SK-N-SH treated with all-trans-retinoic acid at 6 μM for 48 hours (cell line): ENCODE measurements around the gene CHCHD5.

ENCODE experiments used
- ATAC-seq: fragments of 200-7000 bp; cut with Tn5 transposase; 3 replicates; pipeline ENCODE4 v1.9.1; 2020; ENCODE audit warnings: mild to moderate bottlenecking, moderate library complexity
- ARNTL ChIP-seq: fragments of 450-650 bp; formaldehyde crosslinking; IDR thresholded peaks from 2 replicates; pipeline ENCODE4 v1.5.0; 2020; ENCODE audit warnings: low read depth, mild to moderate bottlenecking, moderate library complexity, borderline replicate concordance
- BACH2 ChIP-seq: fragments of 250-450 bp; sonication (Bioruptor Pico); IDR thresholded peaks from 2 replicates; pipeline ENCODE4 v1.9.0; 2021; ENCODE audit warnings: mild to moderate bottlenecking, borderline replicate concordance
- CREB5 ChIP-seq: fragments of 250-450 bp; sonication (Bioruptor Pico); IDR thresholded peaks from 2 replicates; pipeline ENCODE4 v1.5.1; 2020; ENCODE audit warnings: low read depth, mild to moderate bottlenecking, moderate library complexity
- CSDC2 ChIP-seq: fragments of 250-450 bp; sonication (Bioruptor Pico); IDR thresholded peaks from 2 replicates; pipeline ENCODE4 v1.5.0; 2020; ENCODE audit warnings: mild to moderate bottlenecking, moderate library complexity
- CSRNP3 ChIP-seq: fragments of 250-450 bp; sonication (Bioruptor Pico); IDR thresholded peaks from 2 replicates; pipeline ENCODE4 v1.5.1; 2021; ENCODE audit warnings: mild to moderate bottlenecking, moderate library complexity
- ESRRG ChIP-seq: fragments of 250-450 bp; sonication (Bioruptor Pico); IDR thresholded peaks from 2 replicates; pipeline ENCODE4 v1.6.1; 2021; ENCODE audit warnings: mild to moderate bottlenecking
- GLIS3 ChIP-seq: fragments of 250-450 bp; sonication (Bioruptor Pico); IDR thresholded peaks from 2 replicates; pipeline ENCODE4 v1.5.0; 2020; ENCODE audit warnings: mild to moderate bottlenecking, moderate library complexity
- ISL1 ChIP-seq: fragments of 250-450 bp; sonication (Bioruptor Pico); IDR thresholded peaks from 2 replicates; pipeline ENCODE4 v2.1.2; 2022; ENCODE audit warnings: mild to moderate bottlenecking, moderate library complexity
- OSR1 ChIP-seq: fragments of 250-450 bp; sonication (Bioruptor Pico); IDR thresholded peaks from 2 replicates; pipeline ENCODE4 v1.8.0; 2022; ENCODE audit warnings: moderate library complexity, mild to moderate bottlenecking, inconsistent platforms
- POU6F1 ChIP-seq: fragments of 250-450 bp; sonication (Bioruptor Pico); IDR thresholded peaks from 2 replicates; pipeline ENCODE4 v1.8.0; 2021; ENCODE audit warnings: low read depth, mild to moderate bottlenecking, moderate library complexity, borderline replicate concordance
- PPARA ChIP-seq: fragments of 250-450 bp; sonication (Bioruptor Pico); IDR thresholded peaks from 2 replicates; pipeline ENCODE4 v1.5.0; 2020; ENCODE audit warnings: mild to moderate bottlenecking, borderline replicate concordance
- RARB ChIP-seq: fragments of 250-450 bp; sonication (Bioruptor Pico); IDR thresholded peaks from 2 replicates; pipeline ENCODE4 v1.8.0; 2021; ENCODE audit warnings: mild to moderate bottlenecking, moderate library complexity
- SNAI2 ChIP-seq: fragments of 250-450 bp; sonication (Bioruptor Pico); IDR thresholded peaks from 2 replicates; pipeline ENCODE4 v1.5.0; 2020; ENCODE audit warnings: mild to moderate bottlenecking, moderate library complexity
- TCF4 ChIP-seq: fragments of 250-450 bp; sonication (Bioruptor Pico); IDR thresholded peaks from 2 replicates; pipeline ENCODE4 v1.8.0; 2021; ENCODE audit warnings: mild to moderate bottlenecking, moderate library complexity, borderline replicate concordance
- TOX ChIP-seq: fragments of 250-450 bp; sonication (Bioruptor Pico); IDR thresholded peaks from 2 replicates; pipeline ENCODE4 v1.8.0; 2021; ENCODE audit warnings: mild to moderate bottlenecking, moderate library complexity, borderline replicate concordance
- ZC3H10 ChIP-seq: fragments of 250-450 bp; sonication (Bioruptor Pico); IDR thresholded peaks from 2 replicates; pipeline ENCODE4 v1.5.1; 2021; ENCODE audit warnings: mild to moderate bottlenecking, moderate library complexity
- ZFP3 ChIP-seq: fragments of 250-450 bp; sonication (Bioruptor Pico); IDR thresholded peaks from 2 replicates; pipeline ENCODE4 v1.5.0; 2020; ENCODE audit warnings: mild to moderate bottlenecking, moderate library complexity
- ZFP30 ChIP-seq: fragments of 450-650 bp; formaldehyde crosslinking; IDR thresholded peaks from 2 replicates; pipeline ENCODE4 v1.5.0; 2022; ENCODE audit warnings: mild to moderate bottlenecking, moderate library complexity
- ZNF565 ChIP-seq: fragments of 450-650 bp; formaldehyde crosslinking; conservative IDR thresholded peaks from 2 replicates; pipeline ENCODE4 v1.5.0; 2020; ENCODE audit warnings: low read depth, mild to moderate bottlenecking, moderate library complexity
- ZNF70 ChIP-seq: fragments of 450-650 bp; formaldehyde crosslinking; IDR thresholded peaks from 2 replicates; pipeline ENCODE4 v1.5.0; 2020; ENCODE audit warnings: mild to moderate bottlenecking, moderate library complexity
- TF ChIP-seq, protein P1 (sequence below): fragments of 250-450 bp; sonication (Bioruptor Pico); IDR thresholded peaks from 2 replicates; pipeline ENCODE4 v1.5.0; 2020; ENCODE audit warnings: mild to moderate bottlenecking, moderate library complexity

The CHCHD5 gene

DNA sequence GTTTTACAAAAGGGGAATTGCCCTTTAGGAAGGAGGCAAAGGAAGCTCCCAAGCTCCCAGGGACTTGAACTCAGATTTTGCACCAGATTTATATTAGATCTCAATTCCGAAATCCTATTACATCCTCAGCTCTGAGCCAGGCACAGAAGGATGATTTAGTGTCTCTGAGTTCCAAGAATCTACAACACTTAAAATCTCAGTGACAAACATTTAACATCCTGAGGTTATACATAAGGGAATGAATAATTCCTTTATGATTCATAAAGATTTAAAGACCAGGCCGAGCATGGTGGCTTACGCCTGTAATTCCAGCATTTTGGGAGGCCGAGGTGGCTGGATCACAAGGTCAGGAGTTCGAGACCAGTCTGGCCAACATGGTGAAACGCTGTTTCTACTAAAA, 44.8 kb downstream of the CHCHD5 start:
- ATAC-seq, result no peak
- TF ChIP-seq TOX (CRISPR knock-in tag) (no peak), ESRRG (no peak), RARB (CRISPR knock-in tag) (no peak), SNAI2 (CRISPR knock-in tag) (no peak), ARNTL (CRISPR knock-in tag) (no peak), CSDC2 (CRISPR knock-in tag) (no peak), ZC3H10 (no peak), ZNF565 (no peak), BACH2 (CRISPR knock-in tag) (no peak), ZFP30 (CRISPR knock-in tag) (no peak), POU6F1 (no peak), CSRNP3 (no peak), CREB5 (CRISPR knock-in tag) (no peak)
- TF ChIP-seq, protein P1, sequence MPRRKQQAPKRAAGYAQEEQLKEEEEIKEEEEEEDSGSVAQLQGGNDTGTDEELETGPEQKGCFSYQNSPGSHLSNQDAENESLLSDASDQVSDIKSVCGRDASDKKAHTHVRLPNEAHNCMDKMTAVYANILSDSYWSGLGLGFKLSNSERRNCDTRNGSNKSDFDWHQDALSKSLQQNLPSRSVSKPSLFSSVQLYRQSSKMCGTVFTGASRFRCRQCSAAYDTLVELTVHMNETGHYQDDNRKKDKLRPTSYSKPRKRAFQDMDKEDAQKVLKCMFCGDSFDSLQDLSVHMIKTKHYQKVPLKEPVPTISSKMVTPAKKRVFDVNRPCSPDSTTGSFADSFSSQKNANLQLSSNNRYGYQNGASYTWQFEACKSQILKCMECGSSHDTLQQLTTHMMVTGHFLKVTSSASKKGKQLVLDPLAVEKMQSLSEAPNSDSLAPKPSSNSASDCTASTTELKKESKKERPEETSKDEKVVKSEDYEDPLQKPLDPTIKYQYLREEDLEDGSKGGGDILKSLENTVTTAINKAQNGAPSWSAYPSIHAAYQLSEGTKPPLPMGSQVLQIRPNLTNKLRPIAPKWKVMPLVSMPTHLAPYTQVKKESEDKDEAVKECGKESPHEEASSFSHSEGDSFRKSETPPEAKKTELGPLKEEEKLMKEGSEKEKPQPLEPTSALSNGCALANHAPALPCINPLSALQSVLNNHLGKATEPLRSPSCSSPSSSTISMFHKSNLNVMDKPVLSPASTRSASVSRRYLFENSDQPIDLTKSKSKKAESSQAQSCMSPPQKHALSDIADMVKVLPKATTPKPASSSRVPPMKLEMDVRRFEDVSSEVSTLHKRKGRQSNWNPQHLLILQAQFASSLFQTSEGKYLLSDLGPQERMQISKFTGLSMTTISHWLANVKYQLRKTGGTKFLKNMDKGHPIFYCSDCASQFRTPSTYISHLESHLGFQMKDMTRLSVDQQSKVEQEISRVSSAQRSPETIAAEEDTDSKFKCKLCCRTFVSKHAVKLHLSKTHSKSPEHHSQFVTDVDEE, result no peak
- TF ChIP-seq, all 23 proteins: peak for 0

DNA sequence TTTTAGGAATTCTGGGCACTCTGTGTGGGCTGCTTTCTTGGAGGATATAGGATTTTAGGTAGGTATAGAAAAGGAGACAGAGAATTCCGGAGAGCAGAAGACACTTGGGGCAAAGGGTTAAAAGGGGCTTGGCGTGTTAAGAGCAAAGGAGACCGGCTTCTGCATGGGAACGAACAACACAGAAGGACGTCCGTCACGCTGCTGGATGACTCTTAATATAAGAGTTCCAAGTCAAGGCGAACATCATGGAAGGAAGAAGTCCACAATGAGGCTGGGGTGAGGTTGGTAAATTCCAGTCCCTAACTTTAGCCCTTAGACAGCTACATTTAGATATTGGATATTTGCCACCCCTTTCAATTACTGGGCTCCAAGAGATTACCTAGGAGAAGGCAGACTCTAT, 45.4 kb downstream of the CHCHD5 start:
- no peak for ATAC-seq
- TF ChIP-seq PPARA (CRISPR knock-in tag), result no peak

DNA sequence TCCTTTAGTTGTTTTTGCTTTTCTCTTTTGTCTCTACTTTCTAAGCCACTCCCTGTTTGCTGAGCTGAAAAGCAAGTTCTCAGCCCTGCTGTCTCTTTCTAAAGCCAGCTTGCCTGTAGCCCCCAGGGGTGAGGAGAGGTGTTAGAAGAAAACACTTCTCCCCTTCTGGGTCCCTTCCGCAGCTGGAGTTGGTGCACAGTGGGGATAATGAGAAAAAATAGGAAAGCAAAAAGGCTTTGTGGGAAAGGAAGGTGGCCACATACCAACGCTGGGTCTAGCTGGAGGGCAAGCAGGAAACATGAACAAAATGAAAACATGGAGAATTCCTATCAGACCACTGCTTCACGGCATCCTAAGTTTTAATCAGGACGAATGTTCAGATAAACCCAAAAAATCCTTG, 45.9 kb downstream of the CHCHD5 start:
- TF ChIP-seq ZNF70 (CRISPR knock-in tag), result no peak
- no peak for TF ChIP-seq TOX (CRISPR knock-in tag)
- no peak for TF ChIP-seq ARNTL (CRISPR knock-in tag)
- TF ChIP-seq ESRRG, result no peak
- no peak for TF ChIP-seq ZFP30 (CRISPR knock-in tag)
- TF ChIP-seq GLIS3 (CRISPR knock-in tag), result no peak
- TF ChIP-seq, protein P1, result no peak
- no peak for TF ChIP-seq ZC3H10
- TF ChIP-seq PPARA (CRISPR knock-in tag), result no peak
- TF ChIP-seq SNAI2 (CRISPR knock-in tag), result no peak
- TF ChIP-seq TCF4 (CRISPR knock-in tag), result no peak
- TF ChIP-seq OSR1 (CRISPR knock-in tag), result no peak
- TF ChIP-seq CSDC2 (CRISPR knock-in tag), result no peak
- TF ChIP-seq, all 23 proteins: peak for 0
- ATAC-seq, result no peak

GRCh38 chr2:112633708-112634107, 49.3 kb downstream of the CHCHD5 start:
- ATAC-seq, result no peak
- TF ChIP-seq CREB5 (CRISPR knock-in tag), result no peak
- TF ChIP-seq ARNTL (CRISPR knock-in tag), result no peak
- no peak for TF ChIP-seq TCF4 (CRISPR knock-in tag)
- no peak for TF ChIP-seq ZFP3 (CRISPR knock-in tag)
- TF ChIP-seq, protein P1, result no peak
- TF ChIP-seq ESRRG, result no peak
- no peak for TF ChIP-seq BACH2 (CRISPR knock-in tag)
- TF ChIP-seq ISL1 (CRISPR knock-in tag), result no peak
- no peak for TF ChIP-seq GLIS3 (CRISPR knock-in tag)
- no peak for TF ChIP-seq OSR1 (CRISPR knock-in tag)
- no peak for TF ChIP-seq PPARA (CRISPR knock-in tag)
